NCI-H1105 treated with DMSO at 0.1 percent for 48 hours (cell line): ENCODE results near the gene NGEF.
"Not testable (repeated sequence)": the region's sequence is repeated elsewhere in the genome, so short reads cannot be mapped to it uniquely, and the experiment has no call there.

ENCODE experiments used
- DNase-seq: peaks from one replicate; lab custom pipeline; 2025; lab: John Stamatoyannopoulos, UW

NGEF gene

GRCh38 chr2:233013027-233013461 lies at the start of gene NGEF:
TSS of gene NGEF (minus strand) at chr2:233013256. CDS start at chr2:232974890, 38,366 bp downstream.
- no peak for DNase-seq

GRCh38 chr2:233062451-233062850 lies 49.4 kb upstream of the NGEF start:
- DNase-seq, result no peak

DNA sequence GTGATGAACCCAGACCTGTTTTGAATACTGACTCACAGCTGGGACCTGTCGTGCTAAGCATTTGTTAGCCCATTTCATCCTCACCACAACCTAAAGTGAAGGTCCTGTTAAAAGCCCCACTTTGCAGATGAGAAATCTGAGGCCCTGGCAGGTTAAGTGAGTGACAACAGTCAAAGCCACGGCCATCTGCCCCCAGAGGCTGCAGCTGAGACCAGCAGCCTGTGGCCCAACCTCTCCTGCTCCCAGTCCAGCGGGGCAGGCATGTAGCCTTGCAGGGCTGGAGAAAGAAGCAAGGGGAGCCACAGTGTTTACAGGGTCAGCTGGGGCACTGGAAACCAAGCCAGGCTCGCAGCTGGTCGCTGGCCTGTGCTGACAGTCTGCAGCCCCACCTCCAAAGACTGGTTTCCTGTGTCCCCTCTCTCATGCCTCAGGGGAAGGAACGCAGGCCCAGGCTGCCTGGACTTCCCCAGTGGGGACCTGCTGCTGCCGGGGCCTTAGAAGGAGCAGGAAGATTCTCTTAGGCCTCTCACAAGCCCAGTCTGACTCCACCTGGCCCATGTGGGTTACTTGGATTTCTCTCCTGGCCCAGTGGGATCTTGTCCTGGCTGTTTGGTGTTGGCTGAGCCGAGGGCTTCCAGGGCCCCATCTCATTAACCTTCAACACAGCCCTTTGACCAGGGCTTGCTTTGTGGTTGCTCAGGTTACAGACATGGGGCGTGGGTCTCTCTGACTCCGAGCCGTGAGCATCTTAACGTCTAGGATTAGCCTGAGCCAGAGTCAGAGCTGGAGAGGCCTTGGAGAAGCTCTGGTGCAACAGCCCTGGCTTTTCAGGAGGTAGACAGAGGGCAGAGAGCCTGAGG lies 48.8 kb upstream of the NGEF start:
- DNase-seq, result no peak

DNA sequence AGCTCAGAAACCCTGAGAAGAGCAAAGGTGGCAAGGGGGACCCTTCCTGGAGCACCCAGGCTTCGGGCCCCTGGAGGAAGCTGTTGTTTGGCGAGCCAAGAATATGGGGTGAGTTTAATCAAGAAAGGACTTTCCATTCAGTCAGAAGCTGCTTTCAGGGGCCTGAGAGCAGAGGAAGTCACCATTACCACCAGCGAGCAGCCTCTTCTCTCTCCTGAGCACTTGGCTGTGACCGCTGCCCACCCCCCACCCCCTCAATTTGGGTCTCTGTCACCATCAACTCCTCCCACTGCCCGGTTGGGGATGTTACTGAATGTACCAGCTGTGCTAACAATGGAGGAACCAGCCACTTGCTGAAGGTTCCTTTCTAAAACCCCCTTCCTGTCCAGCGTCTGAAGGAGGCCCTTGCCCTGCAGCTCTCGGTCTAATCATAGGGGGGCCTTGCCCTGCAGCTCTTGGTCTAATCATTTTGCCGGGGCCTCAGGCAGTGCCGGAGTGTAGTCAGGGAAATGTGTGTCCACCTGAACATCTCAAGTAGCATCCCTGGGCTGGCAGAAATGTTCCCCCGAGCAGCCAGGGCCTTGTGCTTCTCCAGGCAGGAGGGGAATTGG lies 48.0 kb upstream of the NGEF start:
- no peak for DNase-seq

- DNase-seq, result no peak
Measured at GRCh38 chr2:233060501-233060979, 47.5 kb upstream of the NGEF start.

DNA sequence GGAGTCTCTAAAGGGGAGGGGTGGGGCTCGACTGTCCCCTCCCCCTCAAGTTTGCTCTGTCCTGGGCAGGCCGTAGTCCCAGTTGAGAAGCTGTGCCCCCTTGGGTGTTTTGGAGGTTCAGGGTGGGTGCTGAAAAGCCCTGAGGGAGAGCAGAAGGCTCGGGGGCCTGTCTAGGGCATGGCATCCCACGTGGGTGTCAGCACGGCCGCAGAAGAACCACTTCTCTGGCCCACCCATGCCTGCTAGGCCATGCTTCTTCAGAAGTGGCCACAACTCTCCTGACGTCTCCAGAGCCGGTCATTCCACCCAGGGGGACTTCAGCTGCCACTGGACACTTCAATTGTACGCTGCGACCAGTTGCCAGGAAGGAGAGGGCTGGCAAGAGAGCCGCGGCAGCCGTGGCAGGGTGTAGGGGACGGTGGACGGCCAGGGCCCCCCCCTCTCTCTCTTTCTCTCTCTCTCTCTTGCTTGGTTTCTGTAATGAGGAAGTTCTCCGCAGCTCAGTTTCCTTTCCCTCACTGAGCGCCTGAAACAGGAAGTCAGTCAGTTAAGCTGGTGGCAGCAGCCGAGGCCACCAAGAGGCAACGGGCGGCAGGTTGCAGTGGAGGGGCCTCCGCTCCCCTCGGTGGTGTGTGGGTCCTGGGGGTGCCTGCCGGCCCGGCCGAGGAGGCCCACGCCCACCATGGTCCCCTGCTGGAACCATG lies 46.9 kb upstream of the NGEF start, which contains the start of gene INPP5D:
INPP5D (plus strand) TSS at position 546 of the 704 bp plus-strand sequence; CDS start at position 683, 137 bp downstream.
- no peak for DNase-seq

- no peak for DNase-seq
Measured at GRCh38 chr2:233059547-233059796, 46.4 kb upstream of the NGEF start.

DNA sequence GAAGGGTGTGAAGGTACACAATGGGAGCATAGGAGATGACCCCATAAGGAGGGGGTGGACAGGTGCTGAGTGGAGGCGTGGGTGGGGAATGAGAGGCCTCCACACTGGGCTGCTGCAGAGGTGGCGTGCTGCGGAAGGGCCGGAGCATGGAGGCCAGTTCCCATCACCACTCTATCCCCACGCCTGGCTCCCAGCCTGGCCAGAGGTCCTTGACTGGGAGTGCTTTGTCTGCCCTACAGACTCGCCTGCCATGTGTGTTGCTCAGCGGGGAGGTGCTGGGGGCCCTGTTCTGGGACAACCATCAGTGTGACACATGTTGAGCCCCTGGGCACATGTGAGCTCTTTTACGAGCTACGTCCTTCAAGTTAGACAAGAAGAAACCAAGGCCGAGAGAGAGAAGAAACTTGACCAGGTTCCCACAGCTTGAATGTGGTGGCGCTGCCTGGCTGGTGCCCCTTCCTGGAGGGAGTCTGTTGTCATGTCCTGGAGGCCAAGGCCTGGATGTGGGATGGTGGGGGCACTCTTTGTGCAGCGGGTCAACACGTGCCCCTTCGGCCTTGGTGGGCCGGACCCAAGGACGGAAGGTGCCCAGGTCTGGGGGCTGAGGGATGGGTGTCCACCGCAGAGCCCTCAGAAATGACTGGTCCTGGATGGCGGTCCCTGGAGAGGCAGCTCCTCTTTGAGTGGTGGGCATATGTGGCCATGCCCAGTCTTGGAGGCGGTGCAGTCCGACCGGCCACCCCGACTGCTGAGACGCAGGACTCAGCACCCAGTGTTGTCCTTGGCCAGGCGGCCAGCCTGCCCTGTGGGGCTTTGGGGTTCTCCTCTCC lies 45.9 kb upstream of the NGEF start:
- no peak for DNase-seq

- peak; percentile 1 for DNase-seq
Measured at GRCh38 chr2:233056961-233057605, 44.0 kb upstream of the NGEF start.

- DNase-seq, result no peak
Measured at GRCh38 chr2:233055362-233055761, 42.3 kb upstream of the NGEF start.

DNA sequence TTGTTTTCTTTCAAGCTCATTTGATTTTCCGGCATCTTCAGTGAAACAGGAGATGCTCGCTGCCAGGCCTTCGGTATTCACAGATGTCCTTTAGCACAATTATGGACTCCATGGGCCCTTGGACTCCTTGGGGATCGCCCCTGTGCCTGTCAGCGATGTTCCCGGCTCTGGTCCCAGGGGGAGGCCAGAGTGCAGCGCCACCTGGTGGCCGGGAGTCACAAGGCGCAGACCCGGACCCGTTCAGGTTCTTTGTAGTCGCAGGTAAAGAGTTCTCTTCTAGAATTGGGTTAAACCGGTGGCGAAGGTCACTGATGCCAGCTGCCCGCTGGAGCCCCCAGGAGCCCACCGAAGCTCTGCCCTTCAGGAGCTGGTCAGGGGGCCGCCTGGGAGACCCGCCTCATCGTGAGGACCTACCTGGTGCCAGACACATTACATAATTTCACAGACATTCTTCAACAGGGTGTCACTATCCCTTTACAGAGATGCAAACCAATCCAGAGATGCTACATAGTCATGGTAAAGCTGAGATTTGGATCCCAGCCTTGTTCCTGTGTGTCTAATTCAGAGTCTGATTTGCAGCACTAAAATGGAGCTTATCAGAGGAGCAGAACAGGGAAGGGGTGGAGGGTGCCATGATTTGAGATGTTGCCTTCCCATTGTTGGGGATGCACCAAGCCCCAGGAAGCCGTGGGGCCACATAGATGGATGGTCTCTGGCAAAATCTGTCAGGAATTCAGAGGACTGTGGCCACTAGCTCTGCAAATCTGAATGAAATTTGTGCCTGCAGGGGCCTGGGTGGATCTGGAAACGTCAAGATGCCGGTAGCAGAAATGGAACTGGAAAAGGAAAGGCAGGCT lies 41.1 kb upstream of the NGEF start:
- peak; percentile 58 for DNase-seq

- not testable (repeated sequence) for DNase-seq
Measured at GRCh38 chr2:233052517-233052916, 39.5 kb upstream of the NGEF start.

DNA sequence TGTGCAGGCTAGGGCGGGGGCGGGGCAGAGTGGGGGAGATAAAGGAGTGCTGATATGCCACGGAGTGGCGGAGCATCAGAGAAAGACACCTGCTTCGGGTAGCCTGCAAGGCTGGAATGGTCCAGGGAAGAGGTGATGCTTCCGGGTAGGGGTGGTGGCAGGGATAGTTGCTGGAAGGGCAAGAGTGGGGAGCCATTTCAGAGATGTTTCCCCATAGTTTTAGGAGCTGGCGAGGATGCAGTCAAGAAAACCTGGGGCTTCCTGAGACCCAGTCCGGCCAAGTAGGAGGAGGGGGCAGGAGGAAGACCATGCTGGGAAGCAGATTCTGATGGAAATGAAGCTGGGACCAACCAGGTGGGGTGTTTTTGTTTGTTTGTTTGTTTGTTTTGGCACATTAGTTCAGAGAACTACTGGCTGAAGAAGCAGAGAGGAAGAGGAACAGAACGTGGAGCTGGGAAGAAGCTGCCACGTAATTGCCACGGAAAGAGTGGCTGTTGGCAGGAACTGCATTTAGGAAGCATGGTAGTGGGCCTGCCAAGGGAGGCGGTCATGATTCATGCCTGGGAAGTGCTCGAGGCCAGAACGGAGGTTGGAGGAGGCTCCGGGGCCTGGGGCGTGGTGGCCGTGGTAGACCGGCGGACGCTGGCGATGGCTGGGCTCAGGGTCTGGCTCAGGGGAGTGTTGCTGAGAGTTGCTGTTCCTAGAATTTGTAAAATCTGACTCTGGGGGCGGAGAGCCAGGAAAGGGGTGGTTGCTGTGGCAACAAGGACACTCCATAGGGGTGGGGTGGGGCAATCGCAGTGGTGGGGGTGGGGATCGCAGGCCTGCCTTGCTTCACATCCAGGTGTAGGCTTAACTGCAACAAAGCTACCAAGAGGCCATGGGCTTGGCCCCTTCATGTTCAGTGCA lies 38.4 kb upstream of the NGEF start:
- no peak for DNase-seq

- DNase-seq, result no peak
Measured at GRCh38 chr2:233049194-233049761, 36.2 kb upstream of the NGEF start.

DNA sequence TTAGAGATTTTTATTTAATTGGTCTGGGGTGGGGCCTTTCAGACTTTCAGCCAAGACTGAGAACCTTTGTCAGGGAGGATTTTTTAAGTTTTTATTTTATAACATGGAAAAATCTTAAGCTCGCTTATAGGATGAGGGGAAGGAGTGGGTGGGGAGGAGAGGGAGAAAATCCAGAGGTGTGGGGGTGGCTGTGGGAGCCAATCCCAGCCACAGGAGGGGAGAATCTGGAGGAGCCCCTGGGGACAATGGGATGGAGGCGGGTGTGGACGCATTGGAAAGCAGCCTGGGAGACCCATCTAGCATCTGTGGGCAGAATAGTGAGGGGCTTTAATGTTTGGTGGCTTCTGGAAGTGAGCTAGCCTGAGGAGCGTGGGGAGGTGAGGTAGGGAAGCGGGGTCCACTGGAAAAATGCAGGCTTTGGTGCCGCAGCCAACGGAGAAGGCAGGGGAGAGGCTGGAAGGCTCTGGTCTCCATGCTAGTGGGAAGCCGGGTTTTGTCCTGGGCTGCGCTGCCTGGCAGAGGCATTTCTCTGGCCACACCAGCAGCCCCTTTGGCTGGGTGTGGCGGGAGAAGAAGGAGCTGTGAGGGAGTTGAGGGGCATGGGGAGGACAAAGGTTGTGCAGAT lies 35.6 kb upstream of the NGEF start:
- DNase-seq, result no peak

GRCh38 chr2:233047667-233048066 lies 34.6 kb upstream of the NGEF start:
- no peak for DNase-seq

DNA sequence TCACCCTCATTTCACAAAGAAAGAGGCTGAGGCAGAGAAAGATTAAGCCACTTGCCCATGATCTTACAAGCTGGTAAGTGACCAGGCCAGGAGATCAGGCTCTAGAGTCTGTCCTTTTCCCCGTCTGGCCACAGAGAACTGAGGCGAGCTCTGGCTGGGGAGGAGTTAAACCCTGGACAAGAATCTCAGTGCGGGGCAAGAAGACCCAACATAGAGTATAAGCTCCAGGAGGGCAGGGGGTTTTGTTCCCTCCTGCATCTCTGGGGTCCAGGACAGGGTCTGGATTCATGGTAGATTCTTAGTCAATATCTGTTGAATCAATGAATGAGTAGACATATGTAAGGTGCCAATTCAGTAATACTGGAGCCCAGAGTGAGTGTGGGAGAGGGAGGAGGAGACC lies 34.1 kb upstream of the NGEF start:
- DNase-seq, result no peak

GRCh38 chr2:233044974-233045605 lies 32.0 kb upstream of the NGEF start:
- DNase-seq, result no peak
